ENCODE results near the gene C9.
"Not testable (repeated sequence)": the region's sequence is repeated elsewhere in the genome, so short reads cannot be mapped to it uniquely, and the experiment has no call there.

The C9 gene

DNA sequence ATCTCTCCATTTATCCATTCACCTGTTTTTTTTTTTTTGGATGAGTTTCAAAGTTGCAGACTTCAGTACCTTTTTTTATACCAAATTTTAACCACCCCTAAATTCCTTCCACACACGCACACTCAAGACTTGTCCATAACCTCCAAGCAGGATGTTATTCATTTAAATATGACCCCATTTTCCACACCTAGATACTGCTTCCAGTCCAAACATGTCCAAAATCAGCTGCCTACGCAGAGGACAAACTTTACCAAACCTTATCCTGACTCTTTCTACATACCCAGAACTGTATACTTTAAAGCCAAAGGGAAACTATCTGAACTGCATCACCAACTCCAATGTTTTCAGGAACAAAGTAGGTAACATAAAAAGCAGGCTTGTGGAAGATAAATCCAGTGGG lies 108.9 kb downstream of the C9 start:
- DNase-seq: no peak

- no peak for DNase-seq
Observed at GRCh38 chr5:39254671-39255070, 109.6 kb downstream of the C9 start.

- DNase-seq: no peak
Observed at GRCh38 chr5:39253196-39253595, 111.1 kb downstream of the C9 start.

- no peak for DNase-seq
Observed at GRCh38 chr5:39249564-39250274, 114.6 kb downstream of the C9 start.

DNA sequence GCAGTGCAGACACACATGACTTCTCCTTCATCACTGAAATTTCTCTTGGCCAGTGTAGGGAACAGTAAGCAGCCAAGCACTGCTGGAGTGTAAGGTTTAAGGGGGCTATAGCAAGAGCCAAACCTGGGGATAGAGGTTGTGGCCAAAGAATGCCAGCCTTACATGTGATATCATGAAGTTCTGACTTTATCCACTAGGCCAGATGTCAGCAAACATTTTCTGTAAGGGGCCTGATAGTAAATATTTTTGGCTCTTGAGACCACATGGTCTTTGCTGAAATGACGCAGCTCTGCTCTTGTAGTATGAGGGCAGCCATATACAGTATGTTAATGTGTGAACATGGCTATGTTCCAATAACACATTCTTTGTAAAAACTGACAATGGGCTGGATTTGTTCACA lies 115.2 kb downstream of the C9 start:
- DNase-seq: no peak

DNA sequence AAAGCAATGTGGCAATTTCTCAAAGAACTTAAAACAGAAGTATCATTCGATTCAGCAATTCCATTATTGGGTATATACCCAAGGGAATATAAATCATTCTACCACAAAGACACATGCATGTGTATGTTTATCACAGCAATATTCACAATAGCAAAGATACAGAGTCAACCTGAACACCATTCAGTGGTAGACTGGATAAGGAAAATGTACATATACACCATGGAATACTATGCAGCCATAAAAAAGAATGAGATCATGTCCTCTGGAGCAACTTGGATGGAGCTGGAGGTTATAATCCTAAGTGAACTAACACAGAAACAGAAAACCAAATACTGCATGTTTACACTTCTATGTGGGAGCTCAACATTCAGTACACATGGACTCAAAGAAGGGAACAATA lies 123.5 kb downstream of the C9 start:
- DNase-seq: no peak

DNA sequence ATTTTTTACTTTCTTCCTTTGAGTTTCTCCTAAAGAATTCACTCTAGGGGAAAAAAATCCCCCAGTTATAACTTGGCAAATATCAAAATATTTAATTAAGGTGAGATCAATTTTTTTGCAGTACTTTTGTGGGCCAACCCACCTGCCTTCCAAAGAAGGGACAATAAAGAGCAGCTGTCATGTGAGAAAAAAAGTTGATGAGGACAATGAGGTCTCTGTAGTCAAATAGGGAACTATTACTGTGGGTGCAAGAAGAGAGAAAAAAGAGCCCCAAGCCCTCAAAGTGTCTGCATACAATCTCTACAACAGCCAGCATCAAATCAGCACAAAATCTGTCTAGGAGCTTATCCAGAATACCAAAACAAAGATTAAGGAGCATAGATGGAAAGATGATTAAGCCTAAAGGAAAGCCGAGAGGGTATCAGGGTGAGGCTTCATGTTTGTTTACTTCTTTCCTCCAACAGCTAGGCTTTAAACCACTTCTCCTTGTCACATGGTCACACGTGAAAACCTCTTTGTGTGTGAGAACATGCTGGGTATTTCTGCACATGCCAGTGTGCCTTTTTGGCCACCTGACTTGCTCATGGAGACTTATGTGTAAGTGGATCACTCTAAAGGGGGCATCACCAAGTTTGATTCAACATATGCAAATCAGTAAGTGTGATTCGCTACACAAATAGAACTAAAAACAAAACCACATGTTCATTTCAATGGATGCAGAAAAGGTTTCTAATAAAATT lies 125.8 kb downstream of the C9 start:
- no peak for DNase-seq

GRCh38 chr5:39236718-39237117 lies 127.6 kb downstream of the C9 start:
- DNase-seq: no peak

DNA sequence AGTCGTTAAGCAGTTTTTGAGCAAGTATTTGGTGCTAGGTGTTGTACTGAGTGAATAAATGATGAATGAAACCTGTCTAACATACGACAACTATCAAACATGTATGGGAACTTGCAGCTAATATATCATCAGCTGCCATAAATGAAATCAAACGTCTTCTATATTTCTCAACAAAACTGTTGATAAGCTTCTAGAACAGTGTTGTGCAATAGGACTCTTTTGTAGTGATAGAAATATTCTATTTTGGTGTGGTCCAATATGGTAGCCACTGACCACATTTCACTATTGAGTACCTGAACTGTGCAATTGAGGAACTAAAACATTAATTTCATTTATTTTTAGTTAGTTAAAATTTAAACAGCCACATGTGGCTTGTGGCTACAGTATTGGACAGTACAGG lies 128.6 kb downstream of the C9 start:
- DNase-seq: no peak

DNA sequence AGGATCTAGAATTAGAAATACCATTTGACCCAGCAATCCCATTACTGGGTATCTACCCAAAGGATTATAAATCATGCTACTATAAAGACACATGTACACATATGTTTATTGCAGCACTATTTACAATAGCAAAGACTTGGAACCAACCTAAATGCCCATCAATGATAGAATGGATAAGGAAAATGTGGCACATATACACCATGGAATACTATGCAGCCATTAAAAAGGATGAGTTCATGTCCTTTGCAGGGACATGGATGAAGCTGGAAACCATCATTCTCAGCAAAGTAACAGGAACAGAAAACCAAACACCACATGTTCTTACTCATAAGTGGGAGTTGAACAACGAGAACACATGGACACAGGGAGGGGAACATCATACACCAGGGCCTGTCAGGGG lies 129.8 kb downstream of the C9 start:
- DNase-seq: not testable (repeated sequence)
